HG02763 (cell line): ENCODE measurements around the gene NOXO1.

Source experiments
- ATAC-seq: cut with Tn5 transposase; IDR thresholded peaks from one replicate; pipeline ENCODE4 v1.9.1; 2021; ENCODE audit warnings: mild to moderate bottlenecking, moderate library complexity; ENCODE audit not compliant: unreplicated experiment

The NOXO1 gene

GRCh38 chr16:1980030-1980769 lies 1.1 kb downstream of the NOXO1 start:
- ATAC-seq: no peak

GRCh38 chr16:1979271-1980029 lies 1.8 kb downstream of the NOXO1 start:
- ATAC-seq: no peak

- no peak for ATAC-seq
Observed at GRCh38 chr16:1978476-1979120, 2.7 kb downstream of the NOXO1 start.

- ATAC-seq: no peak
Observed at GRCh38 chr16:1977875-1978268, 3.4 kb downstream of the NOXO1 start.

- ATAC-seq: no peak
Observed at GRCh38 chr16:1976951-1977874, 4.1 kb downstream of the NOXO1 start.

GRCh38 chr16:1976216-1976520 lies 5.1 kb downstream of the NOXO1 start:
- no peak for ATAC-seq

GRCh38 chr16:1975432-1976215 lies 5.6 kb downstream of the NOXO1 start:
- ATAC-seq: no peak

- no peak for ATAC-seq
Observed at GRCh38 chr16:1974157-1975070, 6.9 kb downstream of the NOXO1 start.

GRCh38 chr16:1973461-1974156 lies 7.7 kb downstream of the NOXO1 start:
- no peak for ATAC-seq

- peak; percentile 2 for ATAC-seq
Observed at GRCh38 chr16:1972490-1972877, 8.8 kb downstream of the NOXO1 start.

- peak; percentile 80 for ATAC-seq
Observed at GRCh38 chr16:1971796-1972489, 9.3 kb downstream of the NOXO1 start, which contains the start of gene TBL3. Gene TBL3 (plus strand): TSS chr16:1972053. CDS start chr16:1972165, 112 bp downstream.

- ATAC-seq: no peak
Observed at GRCh38 chr16:1968146-1968953, 12.9 kb downstream of the NOXO1 start.

GRCh38 chr16:1966460-1966859 lies 14.8 kb downstream of the NOXO1 start, which contains the start of gene RNF151:
Gene RNF151 (plus strand): TSS chr16:1966856. CDS start chr16:1966882, 26 bp downstream.
- no peak for ATAC-seq

- no peak for ATAC-seq
Observed at GRCh38 chr16:1965396-1966001, 15.8 kb downstream of the NOXO1 start.

- ATAC-seq: peak; percentile 73
Observed at GRCh38 chr16:1964506-1965395, 16.5 kb downstream of the NOXO1 start, which contains the start of gene RPS2. Gene RPS2 (minus strand): TSS chr16:1964826. CDS start chr16:1964625, 201 bp downstream.
